GM19239 (cell line): ENCODE results near the gene KCNE1.
"Not testable (repeated sequence)": the region's sequence is repeated elsewhere in the genome, so short reads cannot be mapped to it uniquely, and the experiment has no call there.

Experiments used
- DNase-seq: peaks from one replicate; pipeline ENCODE4 v3.0.0; 2011; ENCODE audit warnings: low spot score; ENCODE audit not compliant: insufficient read length
- FAIRE-seq: peaks from 2 replicates; lab custom pipeline; 2011; peaks lifted over from hg19 to GRCh38; lab: Jason Lieb, UNC

KCNE1 gene

DNA sequence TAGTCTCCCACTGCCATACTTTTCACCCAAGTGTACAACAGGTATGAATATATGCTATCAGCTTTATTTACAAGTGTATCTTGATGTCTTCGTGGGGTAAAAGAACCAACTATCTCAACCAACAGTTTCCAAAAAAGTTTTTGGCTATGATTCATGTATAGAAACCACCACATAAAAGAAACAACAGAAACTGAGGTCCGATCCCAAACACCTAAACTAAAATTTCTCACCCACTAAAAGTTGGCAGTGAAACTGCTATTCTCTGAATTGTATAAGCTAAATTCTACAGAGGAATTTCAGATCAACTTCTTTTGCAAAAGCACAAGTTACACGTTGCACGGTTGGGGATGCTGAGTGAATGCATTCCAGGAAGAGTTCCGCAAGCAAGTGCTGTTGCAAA is 5.0 kb upstream of the KCNE1 start:
- FAIRE-seq = no peak

DNA sequence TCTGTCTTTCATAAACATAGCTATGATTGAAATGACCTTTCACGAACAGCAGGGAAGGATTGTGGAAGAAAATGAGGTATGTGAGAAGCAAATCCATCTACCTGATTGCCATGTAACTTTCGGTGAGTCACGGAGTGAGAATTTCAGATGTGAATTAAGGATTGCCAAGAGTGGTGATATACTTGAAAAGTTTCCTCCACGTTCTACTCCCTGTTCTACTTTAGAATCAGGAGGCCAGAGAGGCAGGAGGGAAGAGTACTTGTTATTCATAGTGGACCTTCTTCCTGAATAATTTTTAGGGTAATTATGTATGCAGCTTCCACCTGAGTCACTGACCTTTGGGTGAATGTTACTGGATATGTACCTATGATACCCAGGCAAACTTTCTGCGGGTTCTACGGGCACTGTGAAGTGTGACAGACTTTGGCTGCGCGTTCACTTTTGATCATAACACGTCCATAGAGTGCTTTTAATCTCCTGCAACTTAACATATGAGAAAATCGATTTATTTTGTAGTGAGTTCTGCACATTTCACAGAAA is 2.6 kb upstream of the KCNE1 start:
- no peak for DNase-seq
- no peak for FAIRE-seq

More for the DNA sequence above, 5.0 kb upstream of the KCNE1 start:
- no peak for DNase-seq

- no peak for DNase-seq
- no peak for FAIRE-seq
Observed at GRCh38 chr21:34513129-34513675, 1.2 kb upstream of the KCNE1 start.

GRCh38 chr21:34511181-34511580 is 829 bp downstream of the KCNE1 start:
- no peak for FAIRE-seq
- no peak for DNase-seq

DNA sequence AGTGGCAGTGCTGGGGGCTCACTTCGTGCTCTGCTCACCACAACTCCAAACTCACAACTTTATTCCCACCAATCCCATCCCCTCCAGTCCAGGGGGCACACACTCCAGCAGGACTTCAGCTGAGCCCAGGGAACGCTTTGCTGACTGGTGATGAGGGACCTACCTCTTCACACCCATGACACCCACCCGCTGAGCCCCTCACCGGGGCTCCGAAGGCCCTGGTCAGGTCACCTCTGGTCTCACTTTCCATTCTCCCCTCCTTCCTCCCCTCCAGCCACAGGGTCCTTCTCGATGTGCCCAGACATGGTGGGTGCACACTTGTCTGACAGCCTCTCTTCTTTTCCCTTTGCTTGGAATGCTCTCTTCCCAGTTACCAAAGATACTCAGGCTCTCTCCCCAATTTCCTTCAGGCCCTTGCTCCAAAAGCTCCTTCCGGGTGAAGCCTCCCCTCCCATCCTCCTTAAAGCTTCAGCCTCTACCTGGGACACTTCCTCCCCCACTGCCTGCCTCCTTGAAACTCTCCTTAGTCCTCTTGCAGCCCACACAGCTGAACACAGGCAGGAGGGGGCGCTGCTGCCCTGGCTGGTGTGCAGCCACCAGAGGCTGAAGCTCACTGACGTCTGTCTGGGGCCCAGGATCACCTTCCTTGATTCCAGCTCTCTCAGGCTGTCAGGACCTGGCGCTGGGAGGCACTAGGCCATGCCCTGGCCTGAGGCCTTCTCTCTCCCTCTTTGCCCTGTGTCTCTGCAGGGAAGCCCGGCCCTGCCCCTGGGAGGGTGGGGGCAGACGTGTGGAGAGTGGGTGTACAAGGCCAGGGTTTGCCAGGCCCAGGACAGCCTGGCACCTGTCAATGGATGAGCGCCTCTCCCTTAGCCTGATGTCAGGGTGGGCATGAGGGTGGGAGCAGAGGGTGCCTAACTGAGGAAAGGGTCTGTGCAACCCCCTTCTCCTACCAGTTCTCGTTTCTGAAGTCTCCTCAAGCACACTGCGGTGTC is 1.6 kb downstream of the KCNE1 start:
- FAIRE-seq (no peak), DNase-seq (peak; percentile 37)

- FAIRE-seq (no peak), DNase-seq (no peak)
Observed at GRCh38 chr21:34509151-34509550, 2.9 kb downstream of the KCNE1 start.

DNA sequence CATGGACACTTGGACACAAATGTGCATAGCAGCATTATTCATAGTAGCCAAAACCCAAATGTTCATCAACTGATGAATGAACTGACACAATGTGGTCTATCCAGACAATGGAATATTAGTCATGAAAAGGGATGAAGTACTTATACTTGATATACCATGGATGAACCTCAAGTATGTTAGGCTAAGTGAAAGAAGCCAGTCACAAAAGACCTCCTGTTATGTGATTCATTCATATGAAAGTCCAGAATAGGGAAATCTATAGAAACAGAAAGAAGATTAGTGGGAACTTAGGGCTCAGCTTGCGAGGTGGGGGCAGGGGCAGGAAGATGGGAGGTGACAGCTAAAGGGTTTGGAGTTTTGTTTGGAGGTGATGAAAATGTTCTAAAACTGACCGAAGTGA is 7.4 kb downstream of the KCNE1 start:
- FAIRE-seq = no peak

DNA sequence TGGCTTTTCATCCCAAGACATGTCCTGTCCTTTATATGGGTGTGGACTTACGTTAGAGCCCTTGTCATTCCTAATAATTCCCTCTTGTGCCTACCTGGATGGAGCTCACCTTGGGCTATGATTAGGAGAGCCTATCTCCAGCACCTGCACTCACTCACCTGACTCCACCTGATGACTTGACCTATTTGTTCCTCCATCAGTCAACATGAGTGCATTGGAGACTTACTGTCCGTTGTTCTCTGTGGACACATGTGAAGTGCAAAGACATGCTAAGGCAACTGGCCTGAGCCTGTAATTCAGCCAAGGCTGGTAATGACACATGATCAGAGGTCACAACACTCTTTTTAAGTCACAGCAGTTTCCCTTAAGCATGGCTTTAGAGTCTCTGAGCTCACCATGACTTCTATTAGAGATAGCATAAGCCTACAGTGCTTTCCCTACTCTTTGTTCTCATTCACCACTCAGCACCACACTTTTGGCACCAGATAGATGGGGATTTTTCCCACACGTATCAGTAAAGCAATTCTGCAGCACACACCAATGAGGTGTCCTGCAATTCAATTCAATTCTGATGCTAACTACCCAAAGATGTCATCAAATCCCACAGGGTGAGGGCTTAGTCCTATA is 9.4 kb downstream of the KCNE1 start:
- FAIRE-seq = no peak
- DNase-seq = no peak

More for the DNA sequence above, 7.4 kb downstream of the KCNE1 start:
- no peak for DNase-seq

DNA sequence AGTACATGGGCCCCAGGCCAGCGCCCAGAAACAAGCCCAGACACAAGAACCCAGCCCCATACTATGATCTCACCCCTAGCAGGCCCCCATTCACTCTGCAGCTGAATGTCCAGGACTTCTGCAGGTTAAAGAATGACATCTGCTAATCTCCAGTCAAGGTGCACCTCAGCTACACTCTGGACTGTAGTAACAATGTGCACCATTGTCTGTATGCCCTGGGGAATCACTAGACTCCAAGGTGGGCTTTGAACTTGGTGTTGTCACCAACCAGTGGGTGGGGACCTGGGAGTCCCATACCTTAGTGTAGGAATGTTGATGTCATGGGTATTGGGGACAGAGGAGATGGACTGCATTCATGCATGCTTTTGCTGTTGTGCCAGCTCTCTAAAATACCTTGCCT is 10.3 kb downstream of the KCNE1 start:
- FAIRE-seq = no peak
- DNase-seq = no peak

DNA sequence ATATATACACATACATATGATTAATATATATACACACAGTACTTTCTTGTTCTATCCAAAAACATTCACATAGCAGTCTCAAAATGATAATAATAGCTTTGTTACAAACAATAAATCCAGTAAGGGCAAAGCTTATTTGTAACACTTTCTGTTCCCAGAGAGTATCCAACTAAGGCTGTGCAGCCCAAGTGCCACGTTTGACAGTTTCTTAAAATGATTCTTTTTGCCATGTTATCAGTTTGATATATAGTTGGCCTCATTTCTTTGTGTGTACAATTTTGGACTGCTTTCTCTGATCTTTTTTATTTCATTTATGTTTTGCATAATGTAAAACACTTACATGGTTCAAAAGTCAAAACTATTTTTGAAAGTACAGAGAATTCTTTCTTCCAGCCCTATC is 11.8 kb downstream of the KCNE1 start:
- DNase-seq (no peak), FAIRE-seq (no peak)

DNA sequence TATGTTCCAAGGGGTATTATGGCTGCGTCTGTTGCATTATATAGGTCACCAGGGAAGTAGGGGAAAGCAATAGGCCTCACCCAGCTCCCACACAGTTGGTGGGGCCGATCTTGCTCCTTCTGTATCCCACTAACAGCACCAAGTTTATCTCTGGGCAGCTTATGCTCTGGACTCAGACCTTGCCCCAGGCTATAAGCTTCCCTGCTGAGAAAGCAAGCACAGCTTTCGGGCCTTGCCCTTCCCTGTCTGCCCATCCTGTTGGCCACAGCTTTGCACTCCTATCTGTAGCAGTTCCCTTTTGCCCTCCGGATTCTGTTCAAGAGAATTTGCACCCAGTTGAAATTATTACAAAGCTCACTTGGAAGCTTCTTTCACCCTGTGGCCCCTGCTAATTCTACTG is 12.9 kb downstream of the KCNE1 start:
- no peak for FAIRE-seq

GRCh38 chr21:34498623-34499022 is 13.4 kb downstream of the KCNE1 start:
- DNase-seq = no peak
- FAIRE-seq = no peak

More for the DNA sequence above, 12.9 kb downstream of the KCNE1 start:
- DNase-seq = no peak

DNA sequence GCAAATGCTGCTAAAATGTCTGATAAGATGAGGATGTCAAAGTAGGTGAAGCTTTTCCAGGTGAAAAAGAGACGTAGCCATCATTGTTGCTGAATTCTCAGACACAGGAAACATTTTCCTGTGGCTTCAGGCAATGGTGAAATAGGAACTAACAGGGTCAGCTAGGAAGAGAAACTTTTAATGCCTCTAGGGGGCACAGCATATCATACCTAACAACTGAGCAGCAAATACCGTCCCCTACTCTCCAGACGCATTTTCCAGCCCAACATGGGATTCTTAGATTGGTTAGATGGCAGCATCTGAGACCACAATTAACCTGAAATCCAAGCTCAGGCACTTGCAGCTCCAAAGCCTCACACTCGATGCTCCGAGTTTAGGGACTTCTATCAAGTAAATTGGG is 28.2 kb downstream of the KCNE1 start:
- FAIRE-seq, DNase-seq: not testable (repeated sequence)

- not testable (repeated sequence) for FAIRE-seq
Observed at GRCh38 chr21:34483435-34483834, 28.6 kb downstream of the KCNE1 start.

GRCh38 chr21:34467333-34467732 is 44.7 kb downstream of the KCNE1 start:
- not testable (repeated sequence) for FAIRE-seq, DNase-seq

More at GRCh38 chr21:34483435-34483834, 28.6 kb downstream of the KCNE1 start:
- DNase-seq = not testable (repeated sequence)

DNA sequence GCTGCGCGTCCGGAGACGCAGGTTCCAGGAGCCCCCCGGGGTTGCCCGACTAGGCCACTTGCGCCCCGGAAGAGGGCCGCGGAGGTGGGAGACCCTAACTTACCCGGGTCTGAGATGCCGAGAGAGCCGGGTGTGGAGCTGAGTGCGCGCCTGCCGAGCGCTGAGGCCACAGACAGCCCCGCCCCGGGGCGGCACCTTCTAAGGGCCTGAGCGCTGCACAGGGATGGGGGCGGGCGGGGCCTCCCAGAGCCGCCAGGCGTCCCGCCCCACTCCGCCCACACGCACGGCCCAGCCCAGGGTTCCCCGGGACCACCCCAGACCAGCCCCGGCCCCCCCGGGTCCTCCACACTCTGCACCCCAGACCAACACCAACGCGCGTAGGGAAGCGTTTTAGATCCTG is 52.6 kb downstream of the KCNE1 start:
- FAIRE-seq, DNase-seq: not testable (repeated sequence)

DNA sequence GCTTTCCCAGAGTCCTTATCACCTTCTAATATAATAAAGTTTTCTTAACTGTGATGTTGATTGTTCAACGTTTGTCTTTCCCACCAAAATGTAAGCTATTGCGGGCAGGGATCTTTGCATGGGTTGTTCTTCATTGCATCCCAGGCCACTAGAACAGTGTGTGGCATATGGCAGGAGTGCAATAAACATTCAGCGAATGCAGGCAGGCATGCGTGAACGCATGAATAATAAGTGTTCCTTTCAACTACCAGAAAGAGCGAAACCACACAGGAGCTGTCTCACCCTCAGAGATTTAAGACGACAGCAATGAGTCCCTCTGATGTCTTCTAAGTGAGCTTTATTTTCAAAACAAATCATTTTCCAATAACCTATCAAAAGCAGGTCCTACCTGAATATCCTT is 53.7 kb downstream of the KCNE1 start:
- not testable (repeated sequence) for DNase-seq, FAIRE-seq

GRCh38 chr21:34456180-34456579 is 55.8 kb downstream of the KCNE1 start:
- not testable (repeated sequence) for DNase-seq, FAIRE-seq

- not testable (repeated sequence) for DNase-seq, FAIRE-seq
Observed at GRCh38 chr21:34455628-34456027, 56.4 kb downstream of the KCNE1 start.

DNA sequence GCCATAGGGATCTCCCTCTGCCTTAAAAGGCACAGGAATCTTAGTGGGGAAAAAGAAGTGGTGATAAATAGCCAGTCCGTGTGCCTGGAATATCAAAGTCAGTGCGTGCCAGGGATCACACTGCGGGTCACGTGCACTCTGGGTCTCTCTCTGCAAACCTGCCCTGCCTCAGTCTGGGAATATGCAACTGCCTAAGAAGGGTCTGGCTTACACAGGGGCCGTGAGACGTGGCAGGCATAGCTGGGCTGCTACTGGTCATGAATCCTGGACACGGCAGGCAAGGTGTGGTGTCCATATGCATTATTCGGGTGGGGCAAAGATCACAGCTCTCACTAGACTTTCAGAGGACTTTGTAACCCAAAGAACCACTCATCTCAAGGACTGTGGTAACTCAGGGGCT is 65.0 kb downstream of the KCNE1 start:
- not testable (repeated sequence) for FAIRE-seq, DNase-seq
